ENCODE results near the gene CEP57L1. TPM values are rescaled to one million over a fixed set of nuclear protein-coding genes. Genes with fewer than 3 reads are reported as not detected.

CEP57L1 gene
- total and polyA plus RNA-seq, 2 experiments from 2014 or later, result 17.1 to 20.2 TPM

- no peak for ATAC-seq
- no peaks in the 10 kb centered on the region for H3K4me1 ChIP-seq (ENCODE audit: insufficient read depth)
- peak overlapping the region; percentile 34; the same call in 1 of the 2 replicates for H3K27ac Mint-ChIP-seq
Measured at GRCh38 chr6:109069746-109070145, 25.6 kb upstream of the CEP57L1 start.

DNA sequence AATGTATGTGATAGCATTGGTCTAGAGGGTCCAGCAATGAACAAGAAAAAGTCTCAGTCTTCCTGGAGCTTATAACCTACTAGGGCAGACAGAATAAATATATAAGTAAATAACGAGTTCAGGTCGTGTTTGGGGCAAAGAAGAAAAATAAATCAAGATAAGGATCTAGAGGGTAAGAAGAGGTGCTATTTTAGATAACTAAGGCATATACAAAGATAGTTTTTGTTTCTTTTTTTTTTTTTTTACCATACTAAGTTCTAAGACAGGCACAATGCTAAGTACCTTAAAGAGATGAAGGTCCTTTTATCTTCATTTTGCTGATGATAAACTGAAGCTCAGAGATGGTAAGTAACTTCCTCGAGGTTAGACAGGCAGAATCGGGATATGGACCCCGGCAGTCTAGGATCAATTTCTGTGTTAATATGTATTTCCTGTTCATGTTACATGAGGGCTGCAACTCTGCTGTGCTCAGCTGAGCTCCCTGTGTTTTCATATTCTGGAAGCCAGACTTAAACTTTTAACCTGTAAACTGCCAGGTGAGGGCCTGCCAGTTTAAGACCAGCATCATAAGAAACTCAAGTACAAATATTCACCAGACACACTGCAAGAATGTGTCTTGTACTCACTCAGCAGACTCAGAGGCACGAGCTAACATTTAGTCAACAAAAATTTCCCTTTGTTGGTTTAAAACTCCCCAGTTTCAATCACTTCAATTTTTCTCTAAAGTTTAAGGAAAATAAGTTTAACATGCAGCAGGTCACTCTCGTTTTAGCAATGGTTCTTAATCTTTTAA lies 24.0 kb upstream of the CEP57L1 start:
- Mint-ChIP-seq H3K27me3 (ENCODE audit: insufficient read depth, low read depth, poor library complexity) (no peaks in the 10 kb centered on the region), H3K27ac (no peak overlapping the region), H3K4me3 (no peak overlapping the region), H3K36me3 (ENCODE audit: low read depth) (no peaks in the 10 kb centered on the region), H3K4me1 (peaks cover 5% of the 10 kb centered on the region; the same call in 2 of the 3 replicates), H3K9me3 (no peaks in the 10 kb centered on the region)
- H3F3A ChIP-seq (replicated peaks; ENCODE audit: low read depth), result no peaks in the 10 kb centered on the region
- no peak overlapping the region for H2AFZ ChIP-seq
- no peak overlapping the region for H3K4me3 ChIP-seq
- no peaks in the 10 kb centered on the region for H3K4me1 ChIP-seq (ENCODE audit: insufficient read depth)
- H3K27me3 ChIP-seq (ENCODE audit: insufficient read depth), result no peaks in the 10 kb centered on the region
- no peak overlapping the region for H3K4me2 ChIP-seq
- no peaks in the 10 kb centered on the region for H3K79me2 ChIP-seq (replicated peaks; ENCODE audit: insufficient read depth)
- no peaks in the 10 kb centered on the region for H3K36me3 ChIP-seq (ENCODE audit: insufficient read depth)
- no peaks in the 10 kb centered on the region for H4K20me1 ChIP-seq (replicated peaks; ENCODE audit: insufficient read depth)
- ATAC-seq (no peak), DNase-seq (ENCODE audit: low spot score) (no peak)
- H3K9me2 ChIP-seq (ENCODE audit: insufficient read depth), result no peaks in the 10 kb centered on the region
- no peak overlapping the region for H3K27ac ChIP-seq (ENCODE audit: low read depth)
- no peak for TF ChIP-seq ETS1 (IDR thresholded peaks at IDR 0.05)
- TF ChIP-seq CREB1 (CRISPR knock-in tag; IDR thresholded peaks at IDR 0.05; ENCODE audit: low read depth), result no peak
- TF ChIP-seq, protein P1, sequence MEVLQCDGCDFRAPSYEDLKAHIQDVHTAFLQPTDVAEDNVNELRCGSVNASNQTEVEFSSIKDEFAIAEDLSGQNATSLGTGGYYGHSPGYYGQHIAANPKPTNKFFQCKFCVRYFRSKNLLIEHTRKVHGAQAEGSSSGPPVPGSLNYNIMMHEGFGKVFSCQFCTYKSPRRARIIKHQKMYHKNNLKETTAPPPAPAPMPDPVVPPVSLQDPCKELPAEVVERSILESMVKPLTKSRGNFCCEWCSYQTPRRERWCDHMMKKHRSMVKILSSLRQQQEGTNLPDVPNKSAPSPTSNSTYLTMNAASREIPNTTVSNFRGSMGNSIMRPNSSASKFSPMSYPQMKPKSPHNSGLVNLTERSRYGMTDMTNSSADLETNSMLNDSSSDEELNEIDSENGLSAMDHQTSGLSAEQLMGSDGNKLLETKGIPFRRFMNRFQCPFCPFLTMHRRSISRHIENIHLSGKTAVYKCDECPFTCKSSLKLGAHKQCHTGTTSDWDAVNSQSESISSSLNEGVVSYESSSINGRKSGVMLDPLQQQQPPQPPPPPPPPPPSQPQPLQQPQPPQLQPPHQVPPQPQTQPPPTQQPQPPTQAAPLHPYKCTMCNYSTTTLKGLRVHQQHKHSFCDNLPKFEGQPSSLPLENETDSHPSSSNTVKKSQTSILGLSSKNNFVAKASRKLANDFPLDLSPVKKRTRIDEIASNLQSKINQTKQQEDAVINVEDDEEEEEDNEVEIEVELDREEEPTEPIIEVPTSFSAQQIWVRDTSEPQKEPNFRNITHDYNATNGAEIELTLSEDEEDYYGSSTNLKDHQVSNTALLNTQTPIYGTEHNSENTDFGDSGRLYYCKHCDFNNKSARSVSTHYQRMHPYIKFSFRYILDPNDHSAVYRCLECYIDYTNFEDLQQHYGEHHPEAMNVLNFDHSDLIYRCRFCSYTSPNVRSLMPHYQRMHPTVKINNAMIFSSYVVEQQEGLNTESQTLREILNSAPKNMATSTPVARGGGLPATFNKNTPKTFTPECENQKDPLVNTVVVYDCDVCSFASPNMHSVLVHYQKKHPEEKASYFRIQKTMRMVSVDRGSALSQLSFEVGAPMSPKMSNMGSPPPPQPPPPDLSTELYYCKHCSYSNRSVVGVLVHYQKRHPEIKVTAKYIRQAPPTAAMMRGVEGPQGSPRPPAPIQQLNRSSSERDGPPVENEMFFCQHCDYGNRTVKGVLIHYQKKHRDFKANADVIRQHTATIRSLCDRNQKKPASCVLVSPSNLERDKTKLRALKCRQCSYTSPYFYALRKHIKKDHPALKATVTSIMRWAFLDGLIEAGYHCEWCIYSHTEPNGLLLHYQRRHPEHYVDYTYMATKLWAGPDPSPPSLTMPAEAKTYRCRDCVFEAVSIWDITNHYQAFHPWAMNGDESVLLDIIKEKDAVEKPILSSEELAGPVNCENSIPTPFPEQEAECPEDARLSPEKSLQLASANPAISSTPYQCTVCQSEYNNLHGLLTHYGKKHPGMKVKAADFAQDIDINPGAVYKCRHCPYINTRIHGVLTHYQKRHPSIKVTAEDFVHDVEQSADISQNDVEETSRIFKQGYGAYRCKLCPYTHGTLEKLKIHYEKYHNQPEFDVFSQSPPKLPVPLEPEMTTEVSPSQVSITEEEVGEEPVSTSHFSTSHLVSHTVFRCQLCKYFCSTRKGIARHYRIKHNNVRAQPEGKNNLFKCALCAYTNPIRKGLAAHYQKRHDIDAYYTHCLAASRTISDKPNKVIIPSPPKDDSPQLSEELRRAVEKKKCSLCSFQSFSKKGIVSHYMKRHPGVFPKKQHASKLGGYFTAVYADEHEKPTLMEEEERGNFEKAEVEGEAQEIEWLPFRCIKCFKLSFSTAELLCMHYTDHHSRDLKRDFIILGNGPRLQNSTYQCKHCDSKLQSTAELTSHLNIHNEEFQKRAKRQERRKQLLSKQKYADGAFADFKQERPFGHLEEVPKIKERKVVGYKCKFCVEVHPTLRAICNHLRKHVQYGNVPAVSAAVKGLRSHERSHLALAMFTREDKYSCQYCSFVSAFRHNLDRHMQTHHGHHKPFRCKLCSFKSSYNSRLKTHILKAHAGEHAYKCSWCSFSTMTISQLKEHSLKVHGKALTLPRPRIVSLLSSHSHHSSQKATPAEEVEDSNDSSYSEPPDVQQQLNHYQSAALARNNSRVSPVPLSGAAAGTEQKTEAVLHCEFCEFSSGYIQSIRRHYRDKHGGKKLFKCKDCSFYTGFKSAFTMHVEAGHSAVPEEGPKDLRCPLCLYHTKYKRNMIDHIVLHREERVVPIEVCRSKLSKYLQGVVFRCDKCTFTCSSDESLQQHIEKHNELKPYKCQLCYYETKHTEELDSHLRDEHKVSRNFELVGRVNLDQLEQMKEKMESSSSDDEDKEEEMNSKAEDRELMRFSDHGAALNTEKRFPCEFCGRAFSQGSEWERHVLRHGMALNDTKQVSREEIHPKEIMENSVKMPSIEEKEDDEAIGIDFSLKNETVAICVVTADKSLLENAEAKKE (CRISPR knock-in tag; IDR thresholded peaks at IDR 0.05), result no peak

More at GRCh38 chr6:109069746-109070145, 25.6 kb upstream of the CEP57L1 start:
- no peaks in the 10 kb centered on the region for H3K36me3 ChIP-seq (ENCODE audit: insufficient read depth)
- peaks cover 5% of the 10 kb centered on the region; the same call in 2 of the 3 replicates for H3K4me1 Mint-ChIP-seq
- H3K79me2 ChIP-seq (replicated peaks; ENCODE audit: insufficient read depth), result no peaks in the 10 kb centered on the region
- H4K20me1 ChIP-seq (replicated peaks; ENCODE audit: insufficient read depth), result no peaks in the 10 kb centered on the region
- H3F3A ChIP-seq (replicated peaks; ENCODE audit: low read depth), result no peaks in the 10 kb centered on the region
- H3K27me3 ChIP-seq (ENCODE audit: insufficient read depth), result no peaks in the 10 kb centered on the region
- TF ChIP-seq JUNB (IDR thresholded peaks at IDR 0.05; ENCODE audit: unreplicated experiment) (no peak), EZH2 (IDR thresholded peaks at IDR 0.05; ENCODE audit: low read depth, unreplicated experiment) (no peak), NANOG (IDR thresholded peaks at IDR 0.05; ENCODE audit: borderline replicate concordance) (no peak), STAT1 (IDR thresholded peaks at IDR 0.05; ENCODE audit: unreplicated experiment) (no peak), EZH2phosphoT487 (IDR thresholded peaks at IDR 0.05; ENCODE audit: unreplicated experiment) (no peak), CREB1 (CRISPR knock-in tag; IDR thresholded peaks at IDR 0.05; ENCODE audit: low read depth) (no peak), ETS1 (IDR thresholded peaks at IDR 0.05) (no peak), POLR2AphosphoS5 (IDR thresholded peaks at IDR 0.05; ENCODE audit: low read depth) (no peak)
- TF ChIP-seq, protein P2, sequence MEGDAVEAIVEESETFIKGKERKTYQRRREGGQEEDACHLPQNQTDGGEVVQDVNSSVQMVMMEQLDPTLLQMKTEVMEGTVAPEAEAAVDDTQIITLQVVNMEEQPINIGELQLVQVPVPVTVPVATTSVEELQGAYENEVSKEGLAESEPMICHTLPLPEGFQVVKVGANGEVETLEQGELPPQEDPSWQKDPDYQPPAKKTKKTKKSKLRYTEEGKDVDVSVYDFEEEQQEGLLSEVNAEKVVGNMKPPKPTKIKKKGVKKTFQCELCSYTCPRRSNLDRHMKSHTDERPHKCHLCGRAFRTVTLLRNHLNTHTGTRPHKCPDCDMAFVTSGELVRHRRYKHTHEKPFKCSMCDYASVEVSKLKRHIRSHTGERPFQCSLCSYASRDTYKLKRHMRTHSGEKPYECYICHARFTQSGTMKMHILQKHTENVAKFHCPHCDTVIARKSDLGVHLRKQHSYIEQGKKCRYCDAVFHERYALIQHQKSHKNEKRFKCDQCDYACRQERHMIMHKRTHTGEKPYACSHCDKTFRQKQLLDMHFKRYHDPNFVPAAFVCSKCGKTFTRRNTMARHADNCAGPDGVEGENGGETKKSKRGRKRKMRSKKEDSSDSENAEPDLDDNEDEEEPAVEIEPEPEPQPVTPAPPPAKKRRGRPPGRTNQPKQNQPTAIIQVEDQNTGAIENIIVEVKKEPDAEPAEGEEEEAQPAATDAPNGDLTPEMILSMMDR (conservative IDR thresholded peaks at IDR 0.05; ENCODE audit: low read depth in 2 of 2), result no peak
- no peak overlapping the region for H3K27ac ChIP-seq (ENCODE audit: low read depth)
- H3K36me3 Mint-ChIP-seq (ENCODE audit: low read depth), result no peaks in the 10 kb centered on the region
- no peak overlapping the region for H3K4me2 ChIP-seq
- no peaks in the 10 kb centered on the region for H3K9me3 Mint-ChIP-seq
- DNase-seq (ENCODE audit: low spot score), result no peak
- H3K4me3 ChIP-seq, result no peak overlapping the region
- H3K9me2 ChIP-seq (ENCODE audit: insufficient read depth), result no peaks in the 10 kb centered on the region
- no peak overlapping the region for H2AFZ ChIP-seq
- H3K27me3 Mint-ChIP-seq (ENCODE audit: insufficient read depth, low read depth, poor library complexity), result no peaks in the 10 kb centered on the region
- H3K4me3 Mint-ChIP-seq, result no peak overlapping the region

Data from GM23338 (cell line).